ENCODE data around the gene PRR13.

- no peak for TF ChIP-seq CTCF (IDR thresholded peaks at IDR 0.05)
- no peak for TF ChIP-seq POLR2A (IDR thresholded peaks at IDR 0.05)
These were observed 22.4 kb downstream of the PRR13 start for GRCh38 chr12:53463802-53464560.

Measured in esophagus squamous epithelium (tissue), 4 donors.